SK-N-MC (cell line): ENCODE results near the gene MED13L.

Experiments
- EZH2 ChIP-seq: fragments of 200-600 bp; sonication (generic); IDR thresholded peaks from one replicate; pipeline ENCODE4 v1.6.1; 2017; ENCODE audit warnings: antibody characterized with exemption
- POLR2AphosphoS5 ChIP-seq: IDR thresholded peaks from 2 replicates; pipeline ENCODE4 v1.6.1; 2012; ENCODE audit warnings: mild to moderate bottlenecking, low read depth, low read length, borderline replicate concordance

DNA sequence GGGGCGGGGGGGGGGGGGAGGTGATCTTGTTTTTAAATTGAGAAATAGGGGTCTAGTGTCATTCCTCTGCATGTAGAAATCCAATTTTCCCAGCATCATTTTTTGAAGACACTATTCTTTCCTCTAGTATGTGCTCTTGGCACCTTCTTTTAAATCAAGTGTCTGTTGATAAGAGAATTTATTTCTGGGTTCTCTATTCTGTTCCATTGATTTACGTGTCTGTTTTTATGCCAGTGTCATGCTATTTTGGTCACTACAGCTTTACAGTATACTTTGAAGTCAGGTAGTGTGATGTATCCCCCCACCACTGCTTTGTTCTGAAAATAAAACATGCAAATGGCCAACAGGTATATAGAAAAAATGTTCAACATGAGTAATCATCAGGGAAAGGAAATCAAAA is 252.7 kb downstream of the MED13L start:
- TF ChIP-seq POLR2AphosphoS5 (no peak), EZH2 (no peak)
